PC-3 (cell line): ENCODE results near the gene AQP9. TPM values are rescaled to one million over a fixed set of nuclear protein-coding genes. Genes with fewer than 3 reads are reported as not detected.
A peak's percentile ranks its signal among the peaks of the same experiment; 100 is the strongest.

ENCODE experiments used
- ATAC-seq: fragments of 200-7000 bp; cut with Tn5 transposase; 2 replicates; pipeline ENCODE4 v1.9.1; 2020; ENCODE audit warnings: mild to moderate bottlenecking, moderate library complexity
- BruUV-seq: library from RNA; stranded (reverse); fragments of 400-500 nt; replicated peaks from 2 replicates; lab custom pipeline; 2021; lab: Mats Ljungman, UMichigan
- CTCF ChIA-PET: fragments of 300-600 bp; sonication (Branson Sonifier 250); formaldehyde crosslinking; loops from one replicate; lab custom pipeline; 2022; ENCODE audit warnings: antibody characterized with exemption; lab: Charles Lee
- POLR2A ChIA-PET: fragments of 300-600 bp; sonication (Branson Sonifier 250); formaldehyde crosslinking; loops from one replicate; lab custom pipeline; 2022; ENCODE audit warnings: antibody characterized with exemption; ENCODE audit not compliant: unreplicated experiment; lab: Charles Lee
- DNase-seq: peaks from one replicate; pipeline ENCODE4 v3.0.0-alpha.2; 2015
- H2AFZ ChIP-seq: fragments of 300-600 bp; sonication (generic); 2 replicates; pipeline ENCODE4 v1.6.0; 2016; ENCODE audit warnings: antibody characterized with exemption, low read length
- H3F3A ChIP-seq: fragments of 300-600 bp; sonication (generic); one replicate; pipeline ENCODE4 v1.6.0; 2017; ENCODE audit warnings: antibody characterized with exemption, low read length, control low read depth, mild to moderate bottlenecking; ENCODE audit not compliant: unreplicated experiment
- H3K27ac ChIP-seq: fragments of 300-600 bp; sonication (generic); 2 replicates; pipeline ENCODE4 v1.5.1; 2016; ENCODE audit warnings: mild to moderate bottlenecking, low read length
- H3K27me3 ChIP-seq: fragments of 300-600 bp; sonication (generic); 2 replicates; pipeline ENCODE4 v1.6.1; 2016; ENCODE audit warnings: low read length, mixed read lengths
- H3K36me3 ChIP-seq: fragments of 300-600 bp; sonication (generic); 2 replicates; pipeline ENCODE4 v1.6.1; 2016; ENCODE audit warnings: low read depth, mixed run types, low read length, mixed read lengths
- H3K4me1 ChIP-seq: fragments of 300-600 bp; sonication (generic); 2 replicates; pipeline ENCODE4 v1.5.1; 2016; ENCODE audit warnings: low read length; ENCODE audit not compliant: insufficient read depth
- H3K4me2 ChIP-seq: fragments of 300-600 bp; sonication (generic); 2 replicates; pipeline ENCODE4 v1.6.0; 2016; ENCODE audit warnings: low read length
- H3K4me3 ChIP-seq: fragments of 300-600 bp; sonication (generic); 2 replicates; pipeline ENCODE4 v1.5.1; 2016; ENCODE audit warnings: mild to moderate bottlenecking, low read length, mixed read lengths
- H3K79me2 ChIP-seq: fragments of 300-600 bp; sonication (generic); 2 replicates; pipeline ENCODE4 v1.6.1; 2017; ENCODE audit warnings: low read length, mixed read lengths
- H3K9ac ChIP-seq: fragments of 300-600 bp; sonication (generic); 2 replicates; pipeline ENCODE4 v1.6.0; 2016; ENCODE audit warnings: mild to moderate bottlenecking, low read length
- H3K9me2 ChIP-seq: fragments of 300-600 bp; sonication (generic); replicated peaks from 2 replicates; pipeline ENCODE4 v1.6.1; 2016; ENCODE audit warnings: mixed run types, low read length, mixed read lengths
- H3K9me3 ChIP-seq: fragments of 300-600 bp; sonication (generic); 2 replicates; pipeline ENCODE4 v1.6.1; 2016; ENCODE audit warnings: low read length, mixed read lengths
- H4K20me1 ChIP-seq: fragments of 300-600 bp; sonication (generic); 2 replicates; pipeline ENCODE4 v1.6.1; 2016; ENCODE audit warnings: low read length, mixed read lengths
- CTCF ChIP-seq: fragments of 300-600 bp; sonication (generic); conservative IDR thresholded peaks from 2 replicates; pipeline ENCODE4 v1.5.1; 2017; ENCODE audit warnings: antibody characterized with exemption, low read depth, mild to moderate bottlenecking, low read length
- EZH2 ChIP-seq: fragments of 300-600 bp; sonication (generic); IDR thresholded peaks from one replicate; pipeline ENCODE4 v1.6.1; 2017; ENCODE audit warnings: antibody characterized with exemption, mild to moderate bottlenecking, low read length; ENCODE audit not compliant: unreplicated experiment
- EZH2phosphoT487 ChIP-seq: fragments of 300-600 bp; sonication (generic); IDR thresholded peaks from 2 replicates; pipeline ENCODE4 v1.6.1; 2018; ENCODE audit warnings: mild to moderate bottlenecking, antibody characterized with exemption, low read length, borderline replicate concordance
- intact Hi-C: fragments of 100-400 bp; cut with micrococcal nuclease; formaldehyde crosslinking; loops from 2 replicates; pipeline ENCODE4 v1.9.0; 2023
- total RNA-seq: library from RNA; depleted of rRNA; stranded (reverse); fragments of >200 nt; gene quantifications from 2 replicates; pipeline ENCODE4 v1.2.3, GENCODE V29; 2014

AQP9 gene
- total RNA-seq, 1 experiment from 2014 or later = not detected

- ATAC-seq = peak; percentile 29
- POLR2A ChIA-PET = no interaction called here
- Histone ChIP-seq H3K4me1 (no peaks in the 10 kb centered on the region), H3K9me2 (no peaks in the 10 kb centered on the region), H3K79me2 (no peaks in the 10 kb centered on the region), H2AFZ (no peak overlapping the region), H4K20me1 (no peaks in the 10 kb centered on the region), H3F3A (no peaks in the 10 kb centered on the region), H3K4me3 (no peak overlapping the region), H3K4me2 (no peak overlapping the region), H3K27ac (no peak overlapping the region), H3K36me3 (no peaks in the 10 kb centered on the region), H3K27me3 (no peaks in the 10 kb centered on the region), H3K9ac (no peak overlapping the region), H3K9me3 (no peaks in the 10 kb centered on the region)
- TF ChIP-seq EZH2phosphoT487 (no peak), EZH2 (no peak), CTCF (peak; percentile 53)
- intact Hi-C loops = no loop called here
- DNase-seq = peak; percentile 34
- CTCF ChIA-PET = interaction anchor here (0.6 kb wide), 1 partner anchor 337 kb away, joined by 3 read pairs; no protein-coding TSS in a partner anchor
- no TSS peak for BruUV-seq
These were observed 74.8 kb downstream of the AQP9 start for GRCh38 chr15:58212909-58213526.

- Histone ChIP-seq H3K27ac (no peak overlapping the region), H3K4me2 (no peak overlapping the region), H3K4me1 (no peaks in the 10 kb centered on the region), H3K27me3 (no peaks in the 10 kb centered on the region), H3F3A (no peaks in the 10 kb centered on the region), H4K20me1 (no peaks in the 10 kb centered on the region), H3K9ac (no peak overlapping the region), H3K9me3 (no peaks in the 10 kb centered on the region), H3K4me3 (no peak overlapping the region), H3K79me2 (no peaks in the 10 kb centered on the region), H3K9me2 (no peaks in the 10 kb centered on the region), H2AFZ (no peak overlapping the region), H3K36me3 (no peaks in the 10 kb centered on the region)
- ChIA-PET CTCF (interaction anchor here (0.9 kb wide), 1 partner anchor 1315 kb away, joined by 3 read pairs; no protein-coding TSS in a partner anchor), POLR2A (no interaction called here)
- ATAC-seq = no peak
- TF ChIP-seq EZH2 (no peak), EZH2phosphoT487 (no peak), CTCF (no peak)
- no peak for DNase-seq
- intact Hi-C loops = no loop called here
- BruUV-seq = no TSS peak
These were observed 75.6 kb downstream of the AQP9 start for GRCh38 chr15:58213587-58214338.
